IPS-15b (cell line): Measurements from ENCODE around the gene COA6.

Source experiments
- H3K27me3 ChIP-seq: one replicate; pipeline ENCODE4 v1.6.1; 2013; ENCODE audit warnings: low read length; ENCODE audit not compliant: control insufficient read depth, insufficient read depth
- H3K36me3 ChIP-seq: one replicate; pipeline ENCODE4 v1.6.1; 2013; ENCODE audit warnings: low read length; ENCODE audit not compliant: control insufficient read depth, insufficient read depth
- H3K4me1 ChIP-seq: one replicate; pipeline ENCODE4 v1.6.1; 2013; ENCODE audit warnings: mild to moderate bottlenecking, low read length; ENCODE audit not compliant: control insufficient read depth, insufficient read depth
- H3K4me3 ChIP-seq: one replicate; pipeline ENCODE4 v1.5.1; 2013; ENCODE audit warnings: low read depth, low read length
- H3K9ac ChIP-seq: one replicate; pipeline ENCODE4 v1.6.1; 2013; ENCODE audit warnings: low read depth, mild to moderate bottlenecking, low read length
- H3K9me3 ChIP-seq: one replicate; pipeline ENCODE4 v1.6.1; 2013; ENCODE audit warnings: mild to moderate bottlenecking, low read length; ENCODE audit not compliant: control insufficient read depth, insufficient read depth

COA6 gene

GRCh38 chr1:234373064-234373958 is at the start of gene COA6:
Gene COA6, plus strand, starts transcription at chr1:234373456. Its CDS starts 11 bp downstream, at chr1:234373467.
- Histone ChIP-seq H3K9me3 (no peaks in the 10 kb centered on the region), H3K4me3 (peak within 1 kb of the TSS; percentile 63), H3K9ac (peak within 1 kb of the TSS; percentile 71), H3K36me3 (no peaks in the 10 kb centered on the region), H3K27me3 (no peaks in the 10 kb centered on the region), H3K4me1 (no peaks in the 10 kb centered on the region)

DNA sequence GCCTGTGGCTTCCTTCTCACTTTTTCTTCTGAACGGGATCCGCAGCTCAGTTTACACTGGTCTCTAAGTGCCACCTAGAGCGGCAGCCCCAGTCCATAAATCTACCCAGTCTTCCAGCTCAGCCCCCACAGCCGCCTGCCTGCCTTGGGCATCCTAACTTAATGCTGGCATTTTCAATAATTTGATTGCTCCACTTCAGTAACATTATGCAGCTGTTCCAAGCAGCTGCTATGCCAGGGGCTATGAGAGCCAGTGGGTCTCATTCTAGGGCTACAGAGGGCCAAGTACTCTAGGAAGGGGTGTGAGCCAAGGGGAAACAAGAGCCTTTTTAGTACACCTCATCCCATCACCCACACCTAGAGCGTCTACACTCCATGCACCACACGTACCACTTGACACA is 48.4 kb upstream of the COA6 start:
- H3K4me1 ChIP-seq, result no peaks in the 10 kb centered on the region
- H3K4me3 ChIP-seq, result no peak overlapping the region
- no peaks in the 10 kb centered on the region for H3K9me3 ChIP-seq
- no peak overlapping the region for H3K9ac ChIP-seq
- H3K36me3 ChIP-seq, result no peaks in the 10 kb centered on the region
- H3K27me3 ChIP-seq, result peaks cover 4% of the 10 kb centered on the region

GRCh38 chr1:234325878-234326496 is 47.3 kb upstream of the COA6 start:
- peaks cover 4% of the 10 kb centered on the region for H3K27me3 ChIP-seq
- H3K4me3 ChIP-seq, result peak overlapping the region; percentile 26
- H3K36me3 ChIP-seq, result no peaks in the 10 kb centered on the region
- no peak overlapping the region for H3K9ac ChIP-seq
- no peaks in the 10 kb centered on the region for H3K4me1 ChIP-seq
- H3K9me3 ChIP-seq, result no peaks in the 10 kb centered on the region

DNA sequence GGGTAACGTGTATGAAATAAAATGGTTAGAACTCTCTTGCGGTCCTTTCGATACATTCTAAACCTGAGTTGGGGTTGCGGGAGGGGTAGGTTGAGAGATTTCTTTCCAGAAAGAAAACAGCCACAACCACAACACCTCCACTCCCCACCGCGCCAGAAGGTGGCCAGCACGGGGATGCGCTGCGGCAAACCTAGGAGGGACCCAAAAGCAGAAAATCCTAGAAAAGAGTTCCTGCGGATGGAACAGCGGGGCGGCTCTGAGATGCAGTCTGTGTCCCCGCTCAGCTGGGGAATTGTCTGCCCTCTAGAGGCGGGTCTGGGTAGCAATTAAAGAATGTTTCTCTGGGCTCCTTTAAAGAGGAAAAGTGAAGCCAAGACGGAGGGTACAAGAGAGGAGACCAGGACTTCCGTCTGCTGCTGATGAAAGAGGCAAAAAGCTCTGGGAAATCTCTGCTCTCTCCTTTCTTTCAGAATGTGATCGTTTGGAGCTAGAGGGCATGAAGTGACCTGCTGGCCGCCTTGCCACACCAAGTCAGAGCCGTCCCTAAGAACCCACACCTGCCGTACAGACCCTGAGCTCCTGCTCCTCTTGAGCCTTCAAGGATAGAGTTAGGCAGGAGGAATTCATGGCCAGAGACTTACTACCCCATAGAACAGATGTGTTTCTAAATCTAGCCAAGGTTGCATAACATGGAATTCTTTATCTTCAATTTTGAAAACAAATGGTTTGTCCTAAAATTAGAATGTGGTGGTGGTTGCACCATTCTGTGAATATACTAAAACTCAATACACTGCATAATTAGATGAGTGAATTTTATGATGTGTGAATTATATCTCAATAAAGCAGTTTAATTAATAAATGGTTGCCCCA is 46.5 kb upstream of the COA6 start:
- no peak overlapping the region for H3K9ac ChIP-seq
- no peaks in the 10 kb centered on the region for H3K36me3 ChIP-seq
- H3K4me3 ChIP-seq, result peak overlapping the region; percentile 26
- no peaks in the 10 kb centered on the region for H3K4me1 ChIP-seq
- H3K9me3 ChIP-seq, result no peaks in the 10 kb centered on the region
- H3K27me3 ChIP-seq, result peaks cover 4% of the 10 kb centered on the region

DNA sequence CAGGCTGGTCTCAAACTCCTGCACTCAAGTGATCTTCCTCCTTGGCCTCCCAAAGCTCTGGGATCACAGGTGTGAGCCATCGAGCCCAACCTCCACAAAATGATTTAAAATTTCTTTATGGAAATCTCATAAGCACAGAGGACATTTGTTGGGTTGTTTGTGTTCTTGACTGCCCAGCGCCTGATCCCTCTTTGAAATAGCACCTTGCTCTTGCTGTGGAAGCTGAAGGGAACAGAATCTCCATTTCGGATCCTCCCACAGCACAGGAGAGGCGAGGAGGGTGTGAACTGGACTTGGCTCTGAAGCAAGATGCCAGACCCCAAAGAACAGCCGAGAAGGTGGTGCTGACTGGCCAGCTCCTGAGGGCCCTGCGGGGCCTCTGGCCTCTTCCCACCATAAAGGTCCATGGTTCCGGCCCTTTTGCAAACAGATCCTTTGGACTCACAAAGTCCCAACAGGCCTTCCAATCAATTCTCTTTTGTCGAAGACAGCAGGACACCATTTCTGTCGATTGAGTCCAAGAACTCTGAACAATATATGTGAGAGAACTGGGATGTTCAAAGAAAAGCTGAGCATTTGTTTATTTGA is 45.6 kb upstream of the COA6 start:
- Histone ChIP-seq H3K36me3 (no peaks in the 10 kb centered on the region), H3K9ac (no peak overlapping the region), H3K4me3 (no peak overlapping the region), H3K27me3 (peaks cover 4% of the 10 kb centered on the region), H3K9me3 (no peaks in the 10 kb centered on the region), H3K4me1 (no peaks in the 10 kb centered on the region)

- Histone ChIP-seq H3K4me3 (no peak overlapping the region), H3K27me3 (peaks cover 4% of the 10 kb centered on the region), H3K36me3 (no peaks in the 10 kb centered on the region), H3K4me1 (no peaks in the 10 kb centered on the region), H3K9me3 (no peaks in the 10 kb centered on the region), H3K9ac (no peak overlapping the region)
These were observed 42.4 kb upstream of the COA6 start for GRCh38 chr1:234330843-234331215.

- Histone ChIP-seq H3K9me3 (no peaks in the 10 kb centered on the region), H3K4me3 (no peak overlapping the region), H3K9ac (no peak overlapping the region), H3K36me3 (no peaks in the 10 kb centered on the region), H3K27me3 (no peaks in the 10 kb centered on the region), H3K4me1 (no peaks in the 10 kb centered on the region)
These were observed 41.7 kb upstream of the COA6 start for GRCh38 chr1:234331507-234331906.

DNA sequence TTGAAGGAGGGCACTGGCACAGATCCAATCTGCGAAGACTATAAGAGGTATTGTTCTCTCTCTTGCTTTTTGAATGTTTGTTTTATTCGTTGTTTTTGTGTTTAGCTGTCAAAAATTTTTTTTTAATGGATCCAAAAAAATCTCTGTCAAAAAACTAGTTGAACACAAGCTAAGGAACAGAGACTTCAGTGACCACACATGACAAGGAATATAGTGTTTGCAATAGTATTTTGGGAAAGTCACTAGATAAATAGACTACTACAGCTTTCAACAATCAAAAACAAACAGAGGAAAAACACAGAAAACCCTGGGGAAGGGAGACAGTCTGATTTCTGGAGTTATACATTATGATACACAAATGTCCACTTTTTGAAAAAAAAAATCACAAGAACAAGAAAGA is 36.9 kb upstream of the COA6 start:
- H3K4me3 ChIP-seq, result no peak overlapping the region
- no peaks in the 10 kb centered on the region for H3K36me3 ChIP-seq
- H3K27me3 ChIP-seq, result no peaks in the 10 kb centered on the region
- H3K9me3 ChIP-seq, result no peaks in the 10 kb centered on the region
- H3K9ac ChIP-seq, result no peak overlapping the region
- H3K4me1 ChIP-seq, result no peaks in the 10 kb centered on the region

DNA sequence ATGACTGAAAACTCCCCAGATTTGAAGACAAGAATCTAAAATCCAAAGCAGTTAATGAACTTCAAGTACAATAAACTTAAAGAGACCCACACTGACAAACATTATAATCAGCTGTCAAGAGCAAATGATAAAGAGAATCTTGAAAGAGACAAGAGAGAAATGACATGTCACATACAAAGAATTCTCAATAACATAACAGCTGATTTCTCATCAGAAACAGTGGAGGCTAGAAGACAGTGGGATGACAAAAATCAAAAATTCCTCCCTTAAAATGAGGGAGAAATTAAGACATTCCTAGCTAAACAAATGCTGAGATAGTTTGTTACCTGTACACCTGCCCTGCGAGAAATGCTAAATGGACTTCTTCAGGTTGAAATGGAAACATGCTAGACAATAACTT is 36.0 kb upstream of the COA6 start:
- no peak overlapping the region for H3K9ac ChIP-seq
- no peaks in the 10 kb centered on the region for H3K36me3 ChIP-seq

DNA sequence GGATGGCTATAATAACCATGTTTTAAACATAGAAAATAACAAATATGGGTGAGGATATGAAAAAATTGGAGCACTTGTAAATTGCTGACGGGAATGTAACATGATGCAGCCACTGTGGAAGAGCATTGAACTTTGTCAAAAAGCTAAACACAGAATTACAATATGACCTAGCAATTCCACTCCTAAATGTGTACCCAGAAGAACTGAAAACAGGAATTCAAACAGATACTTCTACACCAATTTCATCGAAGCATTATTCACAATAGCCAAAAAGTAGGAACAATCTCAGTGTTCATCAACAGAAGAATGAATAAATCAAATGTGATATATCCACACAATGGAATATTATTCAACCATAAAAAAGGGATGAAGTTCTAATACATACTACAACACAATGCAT is 32.7 kb upstream of the COA6 start:
- Histone ChIP-seq H3K4me3 (no peak overlapping the region), H3K4me1 (no peaks in the 10 kb centered on the region), H3K27me3 (no peaks in the 10 kb centered on the region), H3K9ac (no peak overlapping the region), H3K9me3 (no peaks in the 10 kb centered on the region), H3K36me3 (no peaks in the 10 kb centered on the region)

More for the DNA sequence above, 36.0 kb upstream of the COA6 start:
- Histone ChIP-seq H3K4me3 (no peak overlapping the region), H3K9me3 (no peaks in the 10 kb centered on the region), H3K4me1 (no peaks in the 10 kb centered on the region), H3K27me3 (no peaks in the 10 kb centered on the region)

DNA sequence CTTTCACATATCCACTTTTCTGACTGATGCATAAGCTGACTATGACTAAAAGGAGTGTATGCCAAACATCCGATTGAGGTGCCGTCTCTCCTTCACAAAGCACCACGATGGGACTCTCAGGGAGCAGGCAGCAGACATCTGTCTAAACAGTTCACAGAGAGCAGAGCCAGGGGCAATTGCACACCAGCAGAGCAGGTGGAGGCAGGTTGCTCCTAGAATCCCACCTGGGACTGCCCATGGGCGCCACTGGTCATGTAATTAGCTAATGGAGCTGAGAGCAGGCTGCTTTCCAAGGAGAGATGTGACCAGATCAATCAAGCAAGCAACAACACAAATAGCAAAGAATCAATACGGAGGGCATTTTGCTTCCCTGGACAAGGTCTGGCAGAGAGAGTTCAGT is 30.5 kb upstream of the COA6 start:
- Histone ChIP-seq H3K9ac (no peak overlapping the region), H3K4me3 (no peak overlapping the region), H3K4me1 (no peaks in the 10 kb centered on the region), H3K36me3 (no peaks in the 10 kb centered on the region), H3K27me3 (no peaks in the 10 kb centered on the region), H3K9me3 (no peaks in the 10 kb centered on the region)
